IPS-18c (cell line): ENCODE results near the gene ERP27.

ENCODE experiments used
- H3K4me3 ChIP-seq: 2 replicates; pipeline ENCODE4 v1.7.0; 2013; ENCODE audit warnings: low read depth, mild to moderate bottlenecking, low read length, moderate library complexity; ENCODE audit not compliant: insufficient read depth
- H3K9me3 ChIP-seq: one replicate; pipeline ENCODE4 v1.6.1; 2013; ENCODE audit warnings: mild to moderate bottlenecking, low read length, moderate library complexity; ENCODE audit not compliant: control insufficient read depth, insufficient read depth

Gene ERP27

GRCh38 chr12:14962153-14962539 is 23.8 kb upstream of the ERP27 start:
- H3K4me3 ChIP-seq: no peak overlapping the region

GRCh38 chr12:14961466-14962152 is 23.3 kb upstream of the ERP27 start, which contains the start of gene ARHGDIB:
Gene ARHGDIB (minus strand): TSS chr12:14961601. CDS start chr12:14950712, 10,889 bp downstream.
- Histone ChIP-seq H3K4me3 (no peak within 1 kb of the TSS), H3K9me3 (no peaks in the 10 kb centered on the region)

More at GRCh38 chr12:14962153-14962539, 23.8 kb upstream of the ERP27 start:
- H3K9me3 ChIP-seq: no peaks in the 10 kb centered on the region

GRCh38 chr12:14960548-14961465 is 22.5 kb upstream of the ERP27 start:
- Histone ChIP-seq H3K4me3 (no peak overlapping the region), H3K9me3 (no peaks in the 10 kb centered on the region)

- Histone ChIP-seq H3K4me3 (no peak overlapping the region), H3K9me3 (no peaks in the 10 kb centered on the region)
Observed at GRCh38 chr12:14959916-14960496, 21.7 kb upstream of the ERP27 start.

GRCh38 chr12:14959463-14959862 is 21.1 kb upstream of the ERP27 start:
- H3K4me3 ChIP-seq: no peak overlapping the region

GRCh38 chr12:14959126-14959440 is 20.7 kb upstream of the ERP27 start:
- Histone ChIP-seq H3K9me3 (no peaks in the 10 kb centered on the region), H3K4me3 (no peak overlapping the region)

More at GRCh38 chr12:14959463-14959862, 21.1 kb upstream of the ERP27 start:
- H3K9me3 ChIP-seq: no peaks in the 10 kb centered on the region

- Histone ChIP-seq H3K4me3 (no peak overlapping the region), H3K9me3 (no peaks in the 10 kb centered on the region)
Observed at GRCh38 chr12:14958361-14959125, 20.2 kb upstream of the ERP27 start.

GRCh38 chr12:14957551-14958168 is 19.3 kb upstream of the ERP27 start:
- no peak overlapping the region for H3K4me3 ChIP-seq
- no peaks in the 10 kb centered on the region for H3K9me3 ChIP-seq

GRCh38 chr12:14956905-14957304 is 18.6 kb upstream of the ERP27 start:
- Histone ChIP-seq H3K4me3 (no peak overlapping the region), H3K9me3 (no peaks in the 10 kb centered on the region)

GRCh38 chr12:14956024-14956891 is 17.9 kb upstream of the ERP27 start:
- Histone ChIP-seq H3K9me3 (no peaks in the 10 kb centered on the region), H3K4me3 (no peak overlapping the region)

GRCh38 chr12:14954269-14954668 is 15.9 kb upstream of the ERP27 start:
- H3K9me3 ChIP-seq: no peaks in the 10 kb centered on the region
- H3K4me3 ChIP-seq: no peak overlapping the region

- Histone ChIP-seq H3K9me3 (no peaks in the 10 kb centered on the region), H3K4me3 (no peak overlapping the region)
Observed at GRCh38 chr12:14953752-14954151, 15.4 kb upstream of the ERP27 start.

GRCh38 chr12:14952299-14952921 is 14.1 kb upstream of the ERP27 start:
- no peak overlapping the region for H3K4me3 ChIP-seq

GRCh38 chr12:14951851-14952250 is 13.5 kb upstream of the ERP27 start:
- no peak overlapping the region for H3K4me3 ChIP-seq
- no peaks in the 10 kb centered on the region for H3K9me3 ChIP-seq

More at GRCh38 chr12:14952299-14952921, 14.1 kb upstream of the ERP27 start:
- no peaks in the 10 kb centered on the region for H3K9me3 ChIP-seq

- Histone ChIP-seq H3K4me3 (no peak overlapping the region), H3K9me3 (no peaks in the 10 kb centered on the region)
Observed at GRCh38 chr12:14950982-14951746, 12.8 kb upstream of the ERP27 start.
